ENCODE data around the gene PCP4L1. TPM values are rescaled to one million over a fixed set of nuclear protein-coding genes. Genes with fewer than 3 reads are reported as not detected.

PCP4L1 gene
- total and polyA plus RNA-seq, 8 donors, result 0.08 to 0.23 (median 0.14) TPM; not detected in 4

GRCh38 chr1:161324020-161324419 lies 65.5 kb downstream of the PCP4L1 start:
- FAIRE-seq, result no peak
- peaks cover 0 to 4% (median under 1%) of the 10 kb centered on the region in 3 donors for H3K36me3 ChIP-seq
- TF ChIP-seq CTCF (IDR thresholded peaks at IDR 0.05), result no peak
- no peak overlapping the region for H3K4me3 ChIP-seq
- WGBS, 2 donors, result 86 to 90% methylated on average over 4 of the region's 4 CpGs
- DNase-seq, result no peak
- no peaks in the 10 kb centered on the region for H3K9me3 ChIP-seq
- no peaks in the 10 kb centered on the region for H3K27me3 ChIP-seq
- no peak overlapping the region for H3K27ac ChIP-seq
- intact Hi-C loops (cut with DNase I), result no loop called here
- no peak for ATAC-seq
- H3K4me1 ChIP-seq, result peaks cover 0 to 6% (median 4%) of the 10 kb centered on the region in 3 donors

GRCh38 chr1:161330346-161330745 lies 71.8 kb downstream of the PCP4L1 start:
- no peak for ATAC-seq
- H3K36me3 ChIP-seq, result peaks cover 0 to 33% (median 22%) of the 10 kb centered on the region in 3 donors
- no peak for FAIRE-seq
- no peak for DNase-seq
- intact Hi-C loops (cut with DNase I), result no loop called here
- H3K4me3 ChIP-seq, result no peak overlapping the region
- H3K27me3 ChIP-seq, result no peaks in the 10 kb centered on the region
- no peaks in the 10 kb centered on the region for H3K9me3 ChIP-seq
- no peak overlapping the region for H3K27ac ChIP-seq
- TF ChIP-seq CTCF (IDR thresholded peaks at IDR 0.05), result no peak
- WGBS, 2 donors, result 91 to 92% methylated on average over 4 of the region's 4 CpGs
- H3K4me1 ChIP-seq, result no peaks in the 10 kb centered on the region

DNA sequence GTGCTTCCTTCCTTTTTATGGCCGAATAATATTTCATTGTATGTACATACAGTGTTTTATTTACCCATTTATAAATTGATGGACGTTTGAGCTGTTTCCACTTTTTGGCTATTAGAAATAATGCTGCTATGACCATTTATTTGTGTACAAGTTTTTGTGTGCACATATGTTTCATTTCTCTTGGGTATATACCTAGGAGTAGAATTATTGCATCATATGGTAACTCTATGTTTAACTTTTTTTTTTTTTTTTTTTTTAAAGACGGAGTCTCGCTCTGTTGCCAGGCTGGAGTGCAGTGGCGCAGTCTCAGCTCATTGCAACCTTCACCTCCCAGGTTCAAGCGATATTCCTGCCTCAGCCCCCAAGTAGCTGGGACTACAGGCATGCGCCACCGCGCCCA lies 74.6 kb downstream of the PCP4L1 start:
- 92 to 93% methylated on average over 9 of the region's 9 CpGs for WGBS, 2 donors
- peaks cover 0 to 33% (median 22%) of the 10 kb centered on the region in 3 donors for H3K36me3 ChIP-seq
- ATAC-seq, result no peak

More for the DNA sequence above, 74.6 kb downstream of the PCP4L1 start:
- DNase-seq (no peak), FAIRE-seq (no peak)
- no peak overlapping the region for H3K27ac ChIP-seq
- no peaks in the 10 kb centered on the region for H3K27me3 ChIP-seq
- H3K4me1 ChIP-seq, result no peaks in the 10 kb centered on the region
- no peaks in the 10 kb centered on the region for H3K9me3 ChIP-seq
- H3K4me3 ChIP-seq, result no peak overlapping the region
- TF ChIP-seq CTCF (IDR thresholded peaks at IDR 0.05), result no peak
- intact Hi-C loops (cut with DNase I), result no loop called here

Small RNAs within 50 kb of the gene (microRNA-seq; reads per million reads assigned to microRNA genes)
- gene MIR5187, result 0 to 0.39 reads per million in 2 donors

Other genes starting within 250 kb of the PCP4L1 start
- 10 to 100 TPM; 30.0 to 59.5 (median 38.2) TPM for gene F11R, start 237.6 kb upstream of the PCP4L1 start, total RNA-seq
- 10 to 100 TPM; 22.7 to 23.6 TPM for gene F11R, start 237.6 kb upstream of the PCP4L1 start, polyA plus RNA-seq
- gene TSTD1, start 219.8 kb upstream of the PCP4L1 start, total RNA-seq, result 10 to 100 TPM; 24.8 to 43.8 (median 32.1) TPM
- 100 to 1,000 TPM in 1 of 2 donors, 10 to 100 TPM in 1; 69.0 to 131 TPM for gene TSTD1, start 219.8 kb upstream of the PCP4L1 start, polyA plus RNA-seq
- gene USF1, start 212.8 kb upstream of the PCP4L1 start, total RNA-seq, result 10 to 100 TPM; 15.8 to 33.2 (median 21.7) TPM
- gene USF1, start 212.8 kb upstream of the PCP4L1 start, polyA plus RNA-seq, result 100 to 1,000 TPM in 1 of 2 donors, 10 to 100 TPM in 1; 89.4 to 118 TPM
- gene ARHGAP30, start 188.9 kb upstream of the PCP4L1 start, total RNA-seq, result 1 to 10 TPM in 4 of 6 donors, under 1 TPM in 2; 0.43 to 9.1 (median 1.9) TPM
- gene ARHGAP30, start 188.9 kb upstream of the PCP4L1 start, polyA plus RNA-seq, result 1 to 10 TPM in 1 of 2 donors, under 1 TPM in 1; 0.70 to 2.0 TPM
- gene NECTIN4, start 169.2 kb upstream of the PCP4L1 start, total RNA-seq, result 1 to 10 TPM; 1.7 to 9.3 (median 3.5) TPM
- gene NECTIN4, start 169.2 kb upstream of the PCP4L1 start, polyA plus RNA-seq, result 1 to 10 TPM; 2.1 to 2.7 TPM
- gene KLHDC9, start 160.4 kb upstream of the PCP4L1 start, total RNA-seq, result 1 to 10 TPM; 3.2 to 7.9 (median 6.2) TPM
- gene KLHDC9, start 160.4 kb upstream of the PCP4L1 start, polyA plus RNA-seq, result 10 to 100 TPM in 1 of 2 donors, 1 to 10 TPM in 1; 8.6 to 19.3 TPM
- gene PFDN2, start 140.7 kb upstream of the PCP4L1 start, total RNA-seq, result 10 to 100 TPM in 5 of 6 donors, 1 to 10 TPM in 1; 9.8 to 24.8 (median 18.0) TPM
- 10 to 100 TPM; 63.8 to 91.6 TPM for gene PFDN2, start 140.7 kb upstream of the PCP4L1 start, polyA plus RNA-seq
- gene NIT1, start 140.6 kb upstream of the PCP4L1 start, total RNA-seq, result 10 to 100 TPM; 17.9 to 25.1 (median 19.9) TPM
- 10 to 100 TPM; 27.7 to 48.4 TPM for gene NIT1, start 140.6 kb upstream of the PCP4L1 start, polyA plus RNA-seq
- gene DEDD, start 126.1 kb upstream of the PCP4L1 start, total RNA-seq, result 10 to 100 TPM; 12.4 to 20.8 (median 15.6) TPM
- gene DEDD, start 126.1 kb upstream of the PCP4L1 start, polyA plus RNA-seq, result 10 to 100 TPM; 11.1 to 19.7 TPM
- 10 to 100 TPM; 59.5 to 80.7 (median 70.4) TPM for gene UFC1, start 104.8 kb upstream of the PCP4L1 start, total RNA-seq
- gene UFC1, start 104.8 kb upstream of the PCP4L1 start, polyA plus RNA-seq, result 100 to 1,000 TPM in 1 of 2 donors, 10 to 100 TPM in 1; 78.4 to 107 TPM
- 10 to 100 TPM in 3 of 6 donors, 1 to 10 TPM in 3; 7.9 to 18.4 (median 9.5) TPM for gene USP21, start 99.2 kb upstream of the PCP4L1 start, total RNA-seq
- gene USP21, start 99.2 kb upstream of the PCP4L1 start, polyA plus RNA-seq, result 10 to 100 TPM; 21.1 to 25.3 TPM
- gene PPOX, start 92.3 kb upstream of the PCP4L1 start, total RNA-seq, result 10 to 100 TPM in 3 of 6 donors, 1 to 10 TPM in 3; 7.4 to 14.3 (median 10.2) TPM
- 10 to 100 TPM; 42.0 to 56.4 TPM for gene PPOX, start 92.3 kb upstream of the PCP4L1 start, polyA plus RNA-seq
- 10 to 100 TPM; 14.8 to 22.0 (median 19.0) TPM for gene B4GALT3, start 81.2 kb upstream of the PCP4L1 start, total RNA-seq
- 10 to 100 TPM; 29.7 to 35.6 TPM for gene B4GALT3, start 81.2 kb upstream of the PCP4L1 start, polyA plus RNA-seq
- 1 to 10 TPM; 2.7 to 6.6 (median 4.8) TPM for gene ADAMTS4, start 59.7 kb upstream of the PCP4L1 start, total RNA-seq
- 1 to 10 TPM; 3.7 to 3.9 TPM for gene ADAMTS4, start 59.7 kb upstream of the PCP4L1 start, polyA plus RNA-seq
- 10 to 100 TPM; 26.7 to 44.4 (median 31.1) TPM for gene NDUFS2, start 56.4 kb upstream of the PCP4L1 start, total RNA-seq
- gene NDUFS2, start 56.4 kb upstream of the PCP4L1 start, polyA plus RNA-seq, result 10 to 100 TPM; 29.3 to 56.8 TPM
- 10 to 100 TPM in 3 of 6 donors, 1 to 10 TPM in 3; 1.3 to 25.0 (median 6.5) TPM for gene FCER1G, start 43.5 kb upstream of the PCP4L1 start, total RNA-seq
- gene FCER1G, start 43.5 kb upstream of the PCP4L1 start, polyA plus RNA-seq, result 10 to 100 TPM; 12.8 to 16.2 TPM
- 1 to 10 TPM in 1 of 6 donors, not detected in 5; 3.2 TPM for gene APOA2, start 35.1 kb upstream of the PCP4L1 start, total RNA-seq
- not detected for gene APOA2, start 35.1 kb upstream of the PCP4L1 start, polyA plus RNA-seq
- 1 to 10 TPM; 1.4 to 5.6 (median 2.6) TPM for gene TOMM40L, start 32.7 kb upstream of the PCP4L1 start, total RNA-seq
- gene TOMM40L, start 32.7 kb upstream of the PCP4L1 start, polyA plus RNA-seq, result 1 to 10 TPM; 3.3 to 4.3 TPM
- gene NR1I3, start 20.5 kb upstream of the PCP4L1 start, total RNA-seq, result not detected
- gene NR1I3, start 20.5 kb upstream of the PCP4L1 start, polyA plus RNA-seq, result under 1 TPM in 1 of 2 donors, not detected in 1; 0.15 TPM
- gene MPZ, start 51.2 kb downstream of the PCP4L1 start, total RNA-seq, result 1 to 10 TPM in 4 of 6 donors, under 1 TPM in 2; 0.51 to 2.1 (median 1.4) TPM
- gene MPZ, start 51.2 kb downstream of the PCP4L1 start, polyA plus RNA-seq, result 1 to 10 TPM; 1.3 to 2.8 TPM
- gene SDHC, start 55.6 kb downstream of the PCP4L1 start, total RNA-seq, result 10 to 100 TPM; 38.7 to 91.4 (median 58.8) TPM
- 10 to 100 TPM; 18.2 to 64.6 TPM for gene SDHC, start 55.6 kb downstream of the PCP4L1 start, polyA plus RNA-seq
- under 1 TPM in 1 of 6 donors, not detected in 5; 0.47 TPM for gene CFAP126, start 109.1 kb downstream of the PCP4L1 start, total RNA-seq
- under 1 TPM; 0.34 to 0.87 TPM for gene CFAP126, start 109.1 kb downstream of the PCP4L1 start, polyA plus RNA-seq
- 10 to 100 TPM in 3 of 6 donors, 1 to 10 TPM in 3; 2.0 to 32.7 (median 7.6) TPM for gene FCGR2A, start 246.7 kb downstream of the PCP4L1 start, total RNA-seq
- 1 to 10 TPM; 2.1 to 3.1 TPM for gene FCGR2A, start 246.7 kb downstream of the PCP4L1 start, polyA plus RNA-seq

Data from pancreas (tissue), 10 donors.